B cell (primary cell): ENCODE results near the gene DMXL1. TPM values are rescaled to one million over a fixed set of nuclear protein-coding genes. Genes with fewer than 3 reads are reported as not detected.
A peak's percentile ranks its signal among the peaks of the same experiment; 100 is the strongest.

Source experiments
- ATAC-seq: fragments of 200-7000 bp; cut with Tn5 transposase; one replicate; pipeline ENCODE4 v1.10.0; 2021; ENCODE audit warnings: low read depth, mild to moderate bottlenecking, moderate number of reproducible peaks, moderate library complexity
- CTCF ChIA-PET: fragments of 350-600 bp; sonication (Branson Sonifier 250); formaldehyde crosslinking; loops from one replicate; lab custom pipeline; 2021; ENCODE audit warnings: antibody characterized with exemption, inconsistent platforms; lab: Charles Lee
- POLR2A ChIA-PET: fragments of 350-600 bp; sonication (Branson Sonifier 250); formaldehyde crosslinking; loops from one replicate; lab custom pipeline; 2021; ENCODE audit warnings: antibody characterized with exemption; lab: Charles Lee
- DNase-seq: peaks from one replicate; pipeline ENCODE4 v3.0.0; 2013
- H2AFZ ChIP-seq: 2 replicates; pipeline ENCODE4 v1.6.1; 2012; ENCODE audit warnings: mild to moderate bottlenecking, low read depth, low read length; ENCODE audit not compliant: insufficient read depth, poor library complexity, severe bottlenecking
- H3K27ac ChIP-seq, 2 donors: 1 replicate in 1 of 2; 2 replicates in 1 of 2; pipeline ENCODE4 v1.5.1; 2012 to 2013; ENCODE audit warnings: low read length in 2 of 2, mild to moderate bottlenecking in 2 of 2, moderate library complexity in 1 of 2
- H3K27me3 ChIP-seq, 4 experiments: fragments of 200-600 bp in 1 of 4; sonication (generic) in 1 of 4; replicated peaks in 1 of 4; 1 replicate in 2 of 4; 2 replicates in 2 of 4; pipeline versions ENCODE4 v1.6.1 to v1.7.0; 2013 to 2016; ENCODE audit warnings: low read length in 3 of 4, mild to moderate bottlenecking in 2 of 4, mixed read lengths in 1 of 4, moderate library complexity in 1 of 4; ENCODE audit not compliant: insufficient read depth in 4 of 4, control insufficient read depth in 3 of 4; ENCODE audit errors: control extremely low read depth in 1 of 4
- H3K36me3 ChIP-seq, 2 experiments: replicated peaks in 1 of 2; 1 replicate in 1 of 2; 2 replicates in 1 of 2; pipeline versions ENCODE4 v1.6.1 to v1.7.1; 2013; ENCODE audit warnings: low read length in 1 of 2; ENCODE audit not compliant: insufficient read depth in 2 of 2, control insufficient read depth in 1 of 2; ENCODE audit errors: control extremely low read depth in 1 of 2, extremely low read depth in 1 of 2
- H3K4me1 ChIP-seq, 2 donors: fragments of 200-600 bp in 1 of 2; sonication (generic) in 1 of 2; 1 replicate in 1 of 2; 2 replicates in 1 of 2; pipeline versions ENCODE4 v1.5.1 to v1.6.1; 2013 to 2017; ENCODE audit warnings: low read length in 2 of 2; ENCODE audit not compliant: control insufficient read depth in 2 of 2, insufficient read depth in 2 of 2
- H3K4me2 ChIP-seq: replicated peaks from 2 replicates; pipeline ENCODE3; 2012; ENCODE audit warnings: mild to moderate bottlenecking, low read depth, low read length; ENCODE audit not compliant: poor library complexity, severe bottlenecking
- H3K4me3 ChIP-seq, 5 experiments: fragments of 200-600 bp in 1 of 5; sonication (generic) in 1 of 5; 1 replicate in 3 of 5; 2 replicates in 2 of 5; pipeline versions ENCODE4 v1.5.1 to v1.7.0; 2011 to 2016; ENCODE audit warnings: low read length in 4 of 5, mild to moderate bottlenecking in 4 of 5, low read depth in 2 of 5, control low read depth in 1 of 5, moderate library complexity in 1 of 5; ENCODE audit not compliant: insufficient read depth in 1 of 5; ENCODE audit errors: control extremely low read depth in 1 of 5, extremely low read depth in 1 of 5
- H3K79me2 ChIP-seq: fragments of 200-600 bp; sonication (generic); one replicate; pipeline ENCODE4 v1.6.0; 2016; ENCODE audit warnings: low read length; ENCODE audit not compliant: control insufficient read depth, insufficient read depth
- H3K9ac ChIP-seq: fragments of 200-600 bp; sonication (generic); 2 replicates; pipeline ENCODE4 v1.6.1; 2017; ENCODE audit warnings: mild to moderate bottlenecking, low read length, moderate library complexity
- H3K9me3 ChIP-seq, 3 donors: one replicate each; pipeline versions ENCODE4 v1.6.1 to v1.7.1; 2013; ENCODE audit warnings: low read length in 2 of 3; ENCODE audit not compliant: control insufficient read depth in 2 of 3, insufficient read depth in 1 of 3; ENCODE audit errors: control extremely low read depth in 1 of 3
- H4K20me1 ChIP-seq: 2 replicates; pipeline ENCODE4 v1.6.0; 2012; ENCODE audit warnings: mild to moderate bottlenecking, low read length; ENCODE audit not compliant: insufficient read depth, control insufficient read depth, poor library complexity, severe bottlenecking
- H3K27ac Mint-ChIP-seq: one replicate; pipeline ENCODE4 v1.8.0; 2021; ENCODE audit warnings: mixed read lengths
- H3K27me3 Mint-ChIP-seq: one replicate; pipeline ENCODE4 v1.8.0; 2021; ENCODE audit warnings: mixed read lengths
- H3K4me1 Mint-ChIP-seq: one replicate; pipeline ENCODE4 v1.8.0; 2021; ENCODE audit warnings: mixed read lengths
- H3K4me3 Mint-ChIP-seq: one replicate; pipeline ENCODE4 v1.8.0; 2021; ENCODE audit warnings: mixed read lengths
- H3K9me3 Mint-ChIP-seq: one replicate; pipeline ENCODE4 v1.8.0; 2022; ENCODE audit warnings: mixed read lengths; ENCODE audit not compliant: insufficient read depth
- EZH2 ChIP-seq: IDR thresholded peaks from 2 replicates; pipeline ENCODE4 v1.6.1; 2012; ENCODE audit warnings: borderline replicate concordance, low read depth, mild to moderate bottlenecking, moderate library complexity, low read length; ENCODE audit not compliant: insufficient read depth, poor library complexity, severe bottlenecking
- WGBS: methylation state at CpG from one replicate; pipeline ENCODE4 v1.1.5; 2013; ENCODE audit warnings: missing lambda C conversion rate; ENCODE audit not compliant: insufficient coverage; 5-methylcytosine and 5-hydroxymethylcytosine counted together
- intact Hi-C: fragments of 100-400 bp; cut with micrococcal nuclease; formaldehyde crosslinking; loops from one replicate; pipeline ENCODE4 v1.10.0; 2022
- polyA plus RNA-seq: library from polyadenylated mRNA; depleted of rRNA; stranded (reverse); fragments of >200 nt; gene quantifications from 2 replicates; pipeline ENCODE4 v1.2.3, GENCODE V29; 2012
- total RNA-seq, 2 donors: library from RNA; stranded (reverse); fragments of 120-200 nt in 1 of 2; gene quantifications; 1 replicate in 1 of 2; 2 replicates in 1 of 2; pipeline versions ENCODE4 v1.2.3 to v1.2.4, GENCODE V29; 2013 to 2022
- TF ChIP-seq, protein P1 (sequence below): fragments of 200-600 bp; IDR thresholded peaks from one replicate; pipeline ENCODE4 v1.8.0; 2022; ENCODE audit warnings: antibody characterized with exemption, mild to moderate bottlenecking

The DMXL1 gene
- total and polyA plus RNA-seq, 2 donors (not counting 1 experiment from before 2014, with no cell fraction given), result 37.9 to 129 TPM

- Histone ChIP-seq H4K20me1 (no peaks in the 10 kb centered on the region), H3K9me3 (no peaks in the 10 kb centered on the region), H2AFZ (no peak overlapping the region), H3K4me2 (peak overlapping the region; percentile 78), H3K36me3 (peaks cover 0 to 8% of the 10 kb centered on the region in 2 experiments), H3K27ac (peak overlapping the region; percentile 25 to 91), H3K4me3 (peak overlapping the region in 3 of 5 experiments; percentile 0 to 99 (median 4)), H3K79me2 (peaks cover 85% of the 10 kb centered on the region), H3K27me3 (no peaks in the 10 kb centered on the region), H3K4me1 (peaks cover 76 to 78% of the 10 kb centered on the region in 2 donors), H3K9ac (peak overlapping the region; percentile 16)
- no peak for ATAC-seq
- CTCF ChIA-PET, result interaction anchor here (0.9 to 6.8 kb wide), 7 partner anchors 8 to 284 kb away, joined by 3 to 79 read pairs (median 7); partner anchors contain the start of gene DTWD2
- Mint-ChIP-seq H3K4me1 (peaks cover 86% of the 10 kb centered on the region), H3K4me3 (peak overlapping the region; percentile 80), H3K9me3 (no peaks in the 10 kb centered on the region), H3K27me3 (no peaks in the 10 kb centered on the region), H3K27ac (peak overlapping the region; percentile 95)
- 40% methylated on average over 1 of the region's 2 CpGs for WGBS
- DNase-seq, result no peak
- POLR2A ChIA-PET, result no interaction called here
- TF ChIP-seq, protein P1, sequence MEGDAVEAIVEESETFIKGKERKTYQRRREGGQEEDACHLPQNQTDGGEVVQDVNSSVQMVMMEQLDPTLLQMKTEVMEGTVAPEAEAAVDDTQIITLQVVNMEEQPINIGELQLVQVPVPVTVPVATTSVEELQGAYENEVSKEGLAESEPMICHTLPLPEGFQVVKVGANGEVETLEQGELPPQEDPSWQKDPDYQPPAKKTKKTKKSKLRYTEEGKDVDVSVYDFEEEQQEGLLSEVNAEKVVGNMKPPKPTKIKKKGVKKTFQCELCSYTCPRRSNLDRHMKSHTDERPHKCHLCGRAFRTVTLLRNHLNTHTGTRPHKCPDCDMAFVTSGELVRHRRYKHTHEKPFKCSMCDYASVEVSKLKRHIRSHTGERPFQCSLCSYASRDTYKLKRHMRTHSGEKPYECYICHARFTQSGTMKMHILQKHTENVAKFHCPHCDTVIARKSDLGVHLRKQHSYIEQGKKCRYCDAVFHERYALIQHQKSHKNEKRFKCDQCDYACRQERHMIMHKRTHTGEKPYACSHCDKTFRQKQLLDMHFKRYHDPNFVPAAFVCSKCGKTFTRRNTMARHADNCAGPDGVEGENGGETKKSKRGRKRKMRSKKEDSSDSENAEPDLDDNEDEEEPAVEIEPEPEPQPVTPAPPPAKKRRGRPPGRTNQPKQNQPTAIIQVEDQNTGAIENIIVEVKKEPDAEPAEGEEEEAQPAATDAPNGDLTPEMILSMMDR, result no peak
- no peak for TF ChIP-seq EZH2
- intact Hi-C loops, result loop anchor here (10.0 kb wide), 1 partner anchor 47 kb away; no protein-coding TSS in a partner anchor
These were observed 201.2 kb downstream of the DMXL1 start for GRCh38 chr5:119271758-119272730.
